RWPE1 (cell line): ENCODE results near the gene ETDC.

Experiments used
- CTCF ChIA-PET: fragments of 350-600 bp; sonication (Branson Sonifier 250); formaldehyde crosslinking; extraction: SDS; loops from one replicate; lab custom pipeline; 2021; lab: Yijun Ruan, JAX
- POLR2A ChIA-PET: fragments of 400-600 bp; formaldehyde crosslinking; extraction: SDS; loops from one replicate; lab custom pipeline; 2020; ENCODE audit warnings: antibody characterized with exemption; ENCODE audit not compliant: low non-redundant PET; lab: Yijun Ruan, JAX
- DNase-seq: peaks from one replicate; pipeline ENCODE4 v3.0.0; 2012; ENCODE audit warnings: low spot score
- H3K27ac ChIP-seq: fragments of 450-650 bp; 2 replicates; pipeline ENCODE4 v1.5.1; 2017
- CTCF ChIP-seq: fragments of 450-650 bp; conservative IDR thresholded peaks from 2 replicates; pipeline ENCODE4 v1.5.1; 2017; ENCODE audit warnings: low read depth, mild to moderate bottlenecking

The ETDC gene

DNA sequence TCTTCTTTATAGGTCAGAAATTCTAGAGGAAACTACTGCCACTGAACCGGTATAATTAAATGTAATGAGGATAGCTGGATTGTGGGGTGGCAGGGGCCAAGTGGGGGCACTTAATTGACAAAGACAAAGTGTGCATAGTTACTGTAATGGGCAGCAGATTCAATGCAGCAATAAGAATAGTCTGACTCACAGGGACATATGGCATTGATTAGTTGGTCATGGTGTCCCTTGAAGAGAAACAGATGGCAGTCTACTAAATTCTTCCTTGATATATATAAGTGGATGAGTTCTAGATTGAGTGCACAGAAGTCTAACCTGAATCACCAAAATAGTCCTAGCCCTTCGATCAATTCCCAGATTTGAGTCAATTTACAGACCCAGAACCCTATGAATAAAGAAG is 31.6 kb downstream of the ETDC start:
- POLR2A ChIA-PET: no interaction called here
- TF ChIP-seq CTCF: no peak
- CTCF ChIA-PET: no interaction called here
- DNase-seq: no peak
- H3K27ac ChIP-seq: no peak overlapping the region

- DNase-seq: peak; percentile 4
These were observed 35.9 kb downstream of the ETDC start for GRCh38 chrX:135345107-135345589.

GRCh38 chrX:135346975-135347374 is 37.7 kb downstream of the ETDC start:
- CTCF ChIA-PET: no interaction called here
- no peak overlapping the region for H3K27ac ChIP-seq
- no peak for TF ChIP-seq CTCF
- DNase-seq: no peak
- POLR2A ChIA-PET: no interaction called here

More at GRCh38 chrX:135345107-135345589, 35.9 kb downstream of the ETDC start:
- H3K27ac ChIP-seq: peak overlapping the region; percentile 90
- ChIA-PET CTCF (no interaction called here), POLR2A (no interaction called here)
- no peak for TF ChIP-seq CTCF

- TF ChIP-seq CTCF: no peak
- no peak for DNase-seq
- ChIA-PET POLR2A (no interaction called here), CTCF (no interaction called here)
- H3K27ac ChIP-seq: no peak overlapping the region
These were observed 38.2 kb downstream of the ETDC start for GRCh38 chrX:135347381-135348016.

DNA sequence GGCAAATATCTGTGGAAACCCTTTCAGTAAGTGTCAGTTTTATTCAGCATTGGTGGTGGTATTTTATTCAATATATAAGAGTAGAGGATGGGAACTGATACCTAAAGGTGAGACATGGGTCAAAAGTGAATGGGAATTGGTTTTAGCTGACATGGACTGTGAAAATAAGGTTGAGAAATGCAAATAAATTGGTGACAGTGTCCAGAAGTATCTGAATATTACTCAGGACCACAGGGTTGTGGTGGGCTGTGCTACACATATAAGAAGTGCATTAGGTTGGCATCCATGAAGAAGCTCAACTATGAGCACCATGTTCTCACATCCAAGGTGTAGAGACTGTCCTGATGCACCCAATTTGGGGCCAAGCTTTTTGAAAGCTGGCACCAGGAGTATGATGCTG is 45.0 kb downstream of the ETDC start:
- no peak for TF ChIP-seq CTCF
- H3K27ac ChIP-seq: no peak overlapping the region
- POLR2A ChIA-PET: no interaction called here
- no peak for DNase-seq
- CTCF ChIA-PET: interaction anchor here (0.7 kb wide), 1 partner anchor 14 kb away, joined by 3 read pairs; no protein-coding TSS in a partner anchor
